ENCODE data around the gene ZNF878. TPM values are rescaled to one million over a fixed set of nuclear protein-coding genes. Genes with fewer than 3 reads are reported as not detected.

ZNF878 gene
- total RNA-seq, 1 donor from 2014 or later, result not detected

DNA sequence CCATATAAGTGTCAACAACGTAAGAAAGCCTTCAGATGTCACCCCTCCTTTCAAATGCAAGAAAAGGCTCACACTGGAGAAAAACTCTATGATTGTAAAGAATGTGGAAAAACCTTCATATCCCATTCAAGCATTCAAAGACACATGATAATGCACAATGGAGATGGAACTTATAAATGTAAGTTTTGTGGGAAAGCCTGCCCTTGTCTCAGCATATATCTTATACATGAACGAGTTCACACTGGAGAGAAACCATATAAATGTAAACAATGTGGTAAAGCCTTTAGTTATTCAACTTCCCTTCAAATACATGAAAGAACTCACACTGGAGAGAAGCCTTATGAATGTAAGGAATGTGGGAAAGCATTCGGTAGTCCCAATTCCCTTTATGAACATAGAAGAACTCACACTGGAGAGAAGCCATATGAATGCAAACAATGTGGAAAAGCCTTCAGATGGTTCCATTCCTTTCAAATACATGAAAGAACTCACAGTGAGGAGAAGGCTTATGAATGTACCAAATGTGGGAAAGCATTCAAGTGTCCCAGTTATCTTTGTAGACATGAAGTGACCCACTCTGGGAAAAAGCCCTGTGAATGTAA lies 22.9 kb upstream of the ZNF878 start:
- TF ChIP-seq, protein P1, sequence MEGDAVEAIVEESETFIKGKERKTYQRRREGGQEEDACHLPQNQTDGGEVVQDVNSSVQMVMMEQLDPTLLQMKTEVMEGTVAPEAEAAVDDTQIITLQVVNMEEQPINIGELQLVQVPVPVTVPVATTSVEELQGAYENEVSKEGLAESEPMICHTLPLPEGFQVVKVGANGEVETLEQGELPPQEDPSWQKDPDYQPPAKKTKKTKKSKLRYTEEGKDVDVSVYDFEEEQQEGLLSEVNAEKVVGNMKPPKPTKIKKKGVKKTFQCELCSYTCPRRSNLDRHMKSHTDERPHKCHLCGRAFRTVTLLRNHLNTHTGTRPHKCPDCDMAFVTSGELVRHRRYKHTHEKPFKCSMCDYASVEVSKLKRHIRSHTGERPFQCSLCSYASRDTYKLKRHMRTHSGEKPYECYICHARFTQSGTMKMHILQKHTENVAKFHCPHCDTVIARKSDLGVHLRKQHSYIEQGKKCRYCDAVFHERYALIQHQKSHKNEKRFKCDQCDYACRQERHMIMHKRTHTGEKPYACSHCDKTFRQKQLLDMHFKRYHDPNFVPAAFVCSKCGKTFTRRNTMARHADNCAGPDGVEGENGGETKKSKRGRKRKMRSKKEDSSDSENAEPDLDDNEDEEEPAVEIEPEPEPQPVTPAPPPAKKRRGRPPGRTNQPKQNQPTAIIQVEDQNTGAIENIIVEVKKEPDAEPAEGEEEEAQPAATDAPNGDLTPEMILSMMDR (IDR thresholded peaks at IDR 0.05; ENCODE audit: unreplicated experiment), result no peak
- Mint-ChIP-seq H3K4me3 (ENCODE audit: unreplicated experiment) (no peak overlapping the region), H3K9me3 (ENCODE audit: unreplicated experiment) (peaks cover 31% of the 10 kb centered on the region), H3K27ac (ENCODE audit: unreplicated experiment) (no peak overlapping the region), H3K4me1 (ENCODE audit: unreplicated experiment) (no peaks in the 10 kb centered on the region), H3K27me3 (ENCODE audit: unreplicated experiment) (peaks cover 2% of the 10 kb centered on the region), H3K36me3 (ENCODE audit: low read depth, unreplicated experiment) (peaks cover 10% of the 10 kb centered on the region)
- no peak for DNase-seq (ENCODE audit: low spot score)

- peaks cover 27% of the 10 kb centered on the region for H3K9me3 Mint-ChIP-seq (ENCODE audit: unreplicated experiment)
- no peak within 1 kb of the TSS for H3K27ac Mint-ChIP-seq (ENCODE audit: unreplicated experiment)
- peaks cover 2% of the 10 kb centered on the region for H3K27me3 Mint-ChIP-seq (ENCODE audit: unreplicated experiment)
- peaks cover 7% of the 10 kb centered on the region for H3K36me3 Mint-ChIP-seq (ENCODE audit: low read depth, unreplicated experiment)
- H3K4me3 Mint-ChIP-seq (ENCODE audit: unreplicated experiment), result peak within 1 kb of the TSS; percentile 34
- no peaks in the 10 kb centered on the region for H3K4me1 Mint-ChIP-seq (ENCODE audit: unreplicated experiment)
- no peak for DNase-seq (ENCODE audit: low spot score)
- TF ChIP-seq, protein P1 (IDR thresholded peaks at IDR 0.05; ENCODE audit: unreplicated experiment), result no peak
These were observed 12.1 kb upstream of the ZNF878 start, which contains the start of gene ZNF844 for GRCh38 chr19:12064590-12065538. Gene ZNF844, plus strand, starts transcription at chr19:12064731. Its CDS starts 143 bp downstream, at chr19:12064874.

DNA sequence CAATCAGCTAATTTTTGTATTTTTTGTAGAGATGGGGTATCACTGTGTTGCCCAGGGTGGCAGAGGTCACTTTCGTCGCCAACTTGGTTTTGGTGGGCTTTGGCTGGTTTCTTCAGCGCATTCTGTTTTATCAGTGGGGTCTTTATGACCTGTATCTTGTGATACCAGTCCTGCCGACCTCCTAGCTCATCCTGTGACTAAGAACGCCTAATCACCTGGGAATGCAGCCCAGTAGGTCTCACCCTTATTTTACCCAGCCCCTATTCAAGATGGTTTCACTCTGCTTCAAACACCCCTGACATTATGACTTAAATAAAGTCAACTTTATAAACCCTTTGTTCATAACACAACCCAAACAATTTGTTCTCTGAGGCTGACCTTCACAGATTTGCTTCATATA lies 3.0 kb upstream of the ZNF878 start:
- TF ChIP-seq, protein P1 (IDR thresholded peaks at IDR 0.05; ENCODE audit: unreplicated experiment), result no peak
- Mint-ChIP-seq H3K27me3 (ENCODE audit: unreplicated experiment) (peaks cover 9% of the 10 kb centered on the region), H3K4me3 (ENCODE audit: unreplicated experiment) (no peak overlapping the region), H3K4me1 (ENCODE audit: unreplicated experiment) (no peaks in the 10 kb centered on the region), H3K9me3 (ENCODE audit: unreplicated experiment) (peaks cover 32% of the 10 kb centered on the region), H3K36me3 (ENCODE audit: low read depth, unreplicated experiment) (peaks cover 22% of the 10 kb centered on the region), H3K27ac (ENCODE audit: unreplicated experiment) (no peak overlapping the region)
- DNase-seq (ENCODE audit: low spot score), result no peak

DNA sequence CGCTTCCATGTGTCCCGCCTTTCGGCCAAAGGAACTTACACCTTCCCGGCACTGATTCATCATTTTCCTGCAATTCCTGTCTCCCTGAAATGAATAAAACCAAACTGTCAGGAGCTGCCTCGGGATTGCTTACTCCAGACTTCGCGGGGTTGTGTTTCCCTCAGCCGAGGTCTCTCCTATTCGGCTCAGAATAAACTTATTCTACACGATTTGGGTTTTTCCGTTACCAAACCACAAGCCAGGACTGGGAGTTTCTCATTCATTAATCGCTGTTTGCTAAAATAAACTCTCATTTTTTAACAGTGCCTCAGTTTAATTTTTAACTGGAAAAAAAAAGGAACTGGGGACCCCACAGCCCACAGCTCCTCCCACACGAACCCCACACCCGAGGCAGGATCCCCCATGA lies 667 bp downstream of the ZNF878 start:
- no peak for DNase-seq (ENCODE audit: low spot score)
- Mint-ChIP-seq H3K27me3 (ENCODE audit: unreplicated experiment) (peaks cover 1% of the 10 kb centered on the region), H3K4me1 (ENCODE audit: unreplicated experiment) (no peaks in the 10 kb centered on the region), H3K9me3 (ENCODE audit: unreplicated experiment) (peaks cover 35% of the 10 kb centered on the region), H3K4me3 (ENCODE audit: unreplicated experiment) (no peak overlapping the region), H3K36me3 (ENCODE audit: low read depth, unreplicated experiment) (peaks cover 17% of the 10 kb centered on the region), H3K27ac (ENCODE audit: unreplicated experiment) (no peak overlapping the region)
- TF ChIP-seq, protein P1 (IDR thresholded peaks at IDR 0.05; ENCODE audit: unreplicated experiment), result no peak

All from endothelial cell (in vitro differentiated cells).